Germinal center (tissue), 1 donor: ENCODE measurements around the gene MTMR1.

Source experiments
- DNase-seq: peaks from one replicate; pipeline ENCODE4 v3.0.0; 2012; ENCODE audit warnings: mixed read lengths, low spot score

Gene MTMR1

DNA sequence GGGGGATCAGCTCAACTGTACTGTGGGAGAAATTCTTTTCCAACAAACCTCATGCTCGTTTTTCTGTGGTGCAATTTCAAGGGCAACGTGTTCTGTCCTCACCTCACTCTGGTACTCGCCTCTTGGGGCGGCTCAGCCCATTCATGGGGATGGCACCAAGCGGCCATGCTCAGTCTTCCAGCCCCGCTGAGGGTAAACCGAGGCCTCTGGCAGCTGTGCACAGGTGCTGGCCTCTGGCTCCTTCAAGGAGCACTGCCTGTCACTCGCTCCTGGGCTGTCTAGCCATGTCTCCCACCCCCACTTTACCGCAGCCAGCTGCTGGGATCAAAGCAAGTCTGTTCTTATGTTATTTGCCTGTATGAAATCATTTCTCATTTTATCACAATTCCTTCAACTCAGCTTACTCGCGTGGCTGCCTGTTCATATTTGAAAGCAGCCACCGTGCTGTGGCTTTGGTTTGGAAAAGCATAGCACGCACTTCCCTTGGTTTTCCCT, 70.2 kb downstream of the MTMR1 start:
- no peak for DNase-seq

DNA sequence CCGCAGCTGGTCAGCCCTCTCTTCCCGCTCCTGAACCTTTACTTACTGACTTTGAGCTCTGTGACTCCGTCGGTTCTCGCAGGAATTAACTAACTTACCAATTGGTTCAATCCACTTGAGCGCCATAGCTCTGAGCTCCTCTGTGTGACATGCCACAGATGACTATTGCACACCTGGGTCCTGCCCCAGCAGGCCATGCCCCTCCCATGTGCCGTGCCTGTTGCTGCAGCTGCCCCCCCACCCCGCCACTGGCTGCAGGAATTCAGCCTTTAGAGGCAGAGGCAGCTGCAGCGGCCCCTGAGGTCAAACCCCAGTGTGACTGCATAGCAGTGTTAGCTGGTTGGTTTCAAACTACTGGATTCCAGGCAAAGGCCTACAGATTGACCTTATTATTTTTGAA, 70.6 kb downstream of the MTMR1 start:
- DNase-seq = no peak

DNA sequence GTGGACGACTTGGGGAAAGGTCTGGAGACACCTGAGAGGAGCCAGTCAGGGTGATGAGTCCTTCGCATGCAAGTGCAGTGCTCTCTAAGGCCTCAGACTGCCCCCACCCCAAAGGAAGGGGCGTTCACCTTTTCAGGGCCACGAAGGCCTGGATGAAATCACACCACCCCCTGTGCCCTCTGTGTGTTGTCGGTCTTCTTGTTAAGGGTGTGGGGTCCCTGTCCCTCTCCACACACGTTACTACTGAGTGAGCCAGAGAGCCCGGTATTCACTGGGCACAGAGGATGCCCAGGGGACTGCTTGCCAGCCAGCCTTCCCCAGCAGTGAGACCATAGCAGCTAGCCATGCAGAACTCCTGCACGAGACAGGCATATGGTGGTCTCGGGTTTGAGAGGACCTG, 72.0 kb downstream of the MTMR1 start:
- DNase-seq = no peak

DNA sequence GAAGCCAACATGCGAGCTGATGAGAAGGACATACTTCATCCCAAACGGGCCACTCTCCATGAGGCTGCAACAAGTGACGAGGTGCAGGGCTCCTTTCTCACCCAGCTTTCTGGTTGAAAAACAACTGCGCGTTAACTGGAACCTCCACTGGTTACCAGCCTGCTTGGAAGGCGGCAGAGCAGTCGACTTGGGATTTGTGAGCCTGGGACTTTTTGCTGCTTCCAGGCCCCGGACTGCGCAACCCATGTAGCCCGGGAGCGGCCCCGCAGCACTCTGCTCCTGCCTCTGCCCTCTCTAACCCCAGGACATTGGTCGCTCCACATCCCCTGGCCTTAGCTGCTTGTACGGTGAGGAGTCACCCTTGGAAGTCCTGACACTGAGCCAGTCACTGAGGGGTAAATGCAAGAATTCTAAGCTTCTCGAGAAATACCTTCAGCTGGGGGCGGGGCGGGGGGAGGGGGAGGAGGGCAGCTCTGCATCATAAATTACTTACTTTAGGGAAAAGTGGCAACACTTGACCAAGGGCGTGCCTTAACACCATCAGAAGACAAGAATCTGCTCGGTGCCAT, 72.7 kb downstream of the MTMR1 start:
- DNase-seq = no peak

DNA sequence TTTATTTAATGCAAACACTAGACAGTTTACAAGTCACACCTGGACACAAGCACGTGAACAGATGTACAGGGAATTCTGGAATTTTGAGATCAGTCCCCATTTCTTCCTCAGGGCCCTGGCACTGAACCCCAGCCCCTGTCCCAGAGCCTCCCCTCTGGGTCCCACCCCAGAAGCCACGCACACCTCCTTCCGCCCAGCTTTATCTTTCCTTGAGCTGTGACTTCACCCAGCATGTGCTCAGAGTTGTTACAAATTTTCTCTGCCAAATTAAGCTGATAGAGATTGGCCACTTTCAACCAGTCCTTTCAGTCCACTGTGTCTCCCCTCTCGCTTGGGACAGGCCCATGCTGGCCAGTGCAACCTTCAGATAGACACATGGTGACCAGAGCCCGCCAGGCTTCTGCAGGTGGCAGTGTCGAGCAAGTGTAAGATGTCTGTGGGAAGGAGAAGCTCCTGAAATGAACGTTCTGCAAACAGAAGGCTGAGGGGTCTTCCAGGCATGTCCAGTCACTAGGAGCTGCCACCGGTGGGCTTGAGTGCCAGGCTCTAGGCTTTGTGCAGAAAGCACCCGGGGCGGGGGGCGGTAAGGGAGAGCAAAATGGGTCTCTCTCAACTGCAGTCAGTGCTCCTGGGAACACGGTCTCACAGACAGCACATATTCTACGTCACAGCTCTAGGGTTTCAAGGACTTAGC, 73.3 kb downstream of the MTMR1 start:
- DNase-seq = no peak

DNA sequence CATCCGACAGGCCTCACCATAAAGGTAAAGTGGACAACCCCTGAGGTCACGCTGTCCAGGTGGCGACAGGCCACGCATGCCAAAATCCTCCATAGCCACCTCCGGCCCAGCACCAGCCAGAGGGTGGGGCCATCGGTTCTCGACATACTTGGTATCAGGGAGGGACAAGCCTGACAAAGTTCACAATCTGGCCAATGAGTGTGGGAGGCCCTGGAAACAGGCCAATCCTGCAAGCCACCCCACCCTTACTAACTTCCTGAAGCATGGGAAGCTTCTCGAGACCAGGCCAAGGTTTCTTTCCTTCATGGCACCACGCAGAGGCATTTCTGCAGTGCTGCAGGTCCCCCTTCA, 73.8 kb downstream of the MTMR1 start:
- DNase-seq = no peak

DNA sequence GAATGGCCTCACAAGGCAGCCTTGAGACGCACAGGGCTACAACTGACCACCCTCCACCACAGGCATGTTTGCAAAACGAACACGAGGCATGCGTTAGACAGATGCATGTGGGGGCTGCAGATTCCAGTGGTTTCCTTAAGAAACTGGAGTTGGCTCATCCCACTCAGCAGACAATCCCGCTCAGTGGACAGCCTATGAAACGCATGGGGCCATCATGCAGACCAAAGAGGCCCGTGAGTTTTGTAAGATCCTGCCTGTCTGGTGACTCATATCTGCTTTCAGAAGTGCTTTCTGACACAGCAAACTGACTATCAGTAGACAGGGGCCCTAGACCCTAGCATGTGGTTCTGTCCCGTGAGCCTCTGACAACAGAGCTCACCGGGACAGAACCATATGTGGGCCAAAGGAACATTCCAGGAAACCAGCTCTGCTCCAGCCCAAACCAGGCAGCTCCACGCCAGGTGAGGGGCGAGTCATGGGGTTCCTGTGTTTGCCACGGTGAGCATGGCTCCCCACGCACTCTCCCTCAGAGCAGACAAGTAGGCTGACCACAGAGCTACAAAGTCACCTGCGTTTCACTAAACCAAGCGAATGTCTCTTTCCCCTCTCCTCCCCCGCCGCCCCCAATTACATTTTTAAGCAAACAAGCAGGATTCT, 74.4 kb downstream of the MTMR1 start:
- no peak for DNase-seq

DNA sequence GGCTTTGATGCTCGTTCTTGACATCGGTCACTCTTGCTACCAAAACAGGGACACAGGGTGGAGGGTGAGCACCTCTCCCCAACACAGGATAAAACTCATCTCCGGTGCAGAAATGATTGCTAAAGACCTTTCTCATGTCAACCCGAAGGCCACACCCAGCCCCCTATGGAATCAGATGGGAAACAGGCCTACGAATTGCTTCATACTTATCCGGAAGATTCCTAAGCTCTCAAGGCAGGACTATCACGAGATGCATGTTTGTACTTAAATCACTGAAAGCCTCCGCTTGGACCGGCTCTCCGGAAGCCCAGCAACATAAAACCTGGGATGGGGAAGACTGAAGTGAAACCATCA, 74.9 kb downstream of the MTMR1 start:
- DNase-seq = no peak

DNA sequence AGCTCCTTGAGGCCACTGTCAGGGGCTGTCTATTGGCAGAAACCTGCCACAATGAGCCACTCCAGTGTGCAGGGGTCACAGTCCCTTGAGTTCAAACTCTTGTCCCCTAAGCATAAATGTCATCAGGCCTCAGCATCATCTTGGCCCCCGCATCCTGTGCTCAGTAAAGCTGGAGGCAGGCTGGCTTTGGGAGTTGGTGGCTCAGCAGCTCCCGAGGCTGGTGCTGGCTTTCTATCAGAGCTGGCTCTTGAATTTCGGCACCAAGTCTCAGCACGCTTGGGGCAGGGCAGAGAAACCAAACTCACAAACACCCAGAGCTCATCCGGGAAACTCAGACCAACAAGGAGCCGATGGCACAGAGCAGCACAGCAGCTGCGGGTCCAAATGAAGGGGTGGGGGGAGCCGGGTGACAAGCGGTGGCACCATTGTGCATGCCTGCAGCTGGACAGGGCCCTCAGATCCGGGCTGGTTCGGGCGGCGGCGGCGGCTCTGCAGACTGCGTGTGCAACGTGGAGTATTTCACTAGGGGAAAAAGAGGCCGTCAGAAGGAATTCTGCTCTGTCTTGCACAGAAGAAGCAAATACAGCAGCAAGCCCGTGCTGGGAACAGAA, 75.5 kb downstream of the MTMR1 start:
- DNase-seq = no peak

DNA sequence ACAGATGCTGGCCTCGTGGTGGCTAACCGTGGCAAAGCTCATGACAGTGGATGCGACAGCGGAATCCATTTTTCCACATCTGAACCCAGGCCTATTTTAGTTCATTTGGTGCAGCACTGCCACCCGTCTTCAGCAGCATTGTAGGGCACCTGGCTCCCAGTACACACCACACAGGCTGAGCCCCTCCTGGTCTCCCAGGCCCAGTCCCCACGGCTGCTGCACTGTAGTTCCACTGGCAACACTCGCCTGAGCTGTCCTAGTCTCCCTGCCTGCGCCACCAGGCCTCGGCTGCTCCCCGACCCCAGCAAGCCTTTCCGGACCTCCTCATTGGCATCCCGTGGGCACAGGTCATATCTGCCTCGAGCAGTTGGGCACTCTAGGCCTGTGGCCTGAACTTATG, 76.2 kb downstream of the MTMR1 start:
- DNase-seq = no peak

DNA sequence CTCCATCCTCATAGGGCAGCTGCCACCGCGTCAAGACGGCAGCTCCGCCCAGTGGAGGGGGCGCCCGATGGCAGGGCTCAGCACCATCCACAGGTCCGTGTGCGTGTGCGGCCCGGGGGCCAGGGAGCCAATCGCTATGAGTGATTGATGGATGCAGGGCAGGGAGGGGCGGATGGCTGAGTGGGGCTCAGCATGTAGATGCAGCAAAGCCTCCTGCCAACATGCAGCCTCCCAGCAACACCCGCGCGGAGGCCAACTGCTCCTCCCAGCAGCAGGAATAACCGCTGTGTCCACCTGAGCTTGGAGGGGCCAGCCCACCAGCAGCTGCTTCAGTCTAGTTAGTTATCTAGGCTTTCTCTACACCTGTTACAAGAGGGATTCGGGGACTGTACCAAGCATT, 77.4 kb downstream of the MTMR1 start:
- no peak for DNase-seq

DNA sequence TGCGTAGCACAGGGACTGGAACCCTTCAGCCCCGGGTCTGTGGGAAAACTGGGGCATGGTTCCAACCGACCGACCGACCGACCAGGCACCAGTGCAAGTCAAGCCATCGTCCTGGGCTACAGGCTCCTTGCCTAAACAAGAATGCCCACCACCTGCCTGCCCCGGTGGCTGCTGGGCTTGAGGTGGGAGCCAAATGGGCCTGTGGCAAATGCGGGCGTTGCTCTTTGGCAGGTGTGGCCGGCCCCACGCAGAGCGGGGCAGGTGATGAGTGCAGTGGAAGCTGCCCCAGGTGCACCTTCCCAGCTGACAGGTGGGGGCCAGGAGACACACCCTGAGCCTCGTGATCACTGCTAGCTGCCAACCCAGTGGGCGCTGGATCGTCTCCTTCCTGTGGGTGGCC, 77.9 kb downstream of the MTMR1 start:
- DNase-seq = no peak

DNA sequence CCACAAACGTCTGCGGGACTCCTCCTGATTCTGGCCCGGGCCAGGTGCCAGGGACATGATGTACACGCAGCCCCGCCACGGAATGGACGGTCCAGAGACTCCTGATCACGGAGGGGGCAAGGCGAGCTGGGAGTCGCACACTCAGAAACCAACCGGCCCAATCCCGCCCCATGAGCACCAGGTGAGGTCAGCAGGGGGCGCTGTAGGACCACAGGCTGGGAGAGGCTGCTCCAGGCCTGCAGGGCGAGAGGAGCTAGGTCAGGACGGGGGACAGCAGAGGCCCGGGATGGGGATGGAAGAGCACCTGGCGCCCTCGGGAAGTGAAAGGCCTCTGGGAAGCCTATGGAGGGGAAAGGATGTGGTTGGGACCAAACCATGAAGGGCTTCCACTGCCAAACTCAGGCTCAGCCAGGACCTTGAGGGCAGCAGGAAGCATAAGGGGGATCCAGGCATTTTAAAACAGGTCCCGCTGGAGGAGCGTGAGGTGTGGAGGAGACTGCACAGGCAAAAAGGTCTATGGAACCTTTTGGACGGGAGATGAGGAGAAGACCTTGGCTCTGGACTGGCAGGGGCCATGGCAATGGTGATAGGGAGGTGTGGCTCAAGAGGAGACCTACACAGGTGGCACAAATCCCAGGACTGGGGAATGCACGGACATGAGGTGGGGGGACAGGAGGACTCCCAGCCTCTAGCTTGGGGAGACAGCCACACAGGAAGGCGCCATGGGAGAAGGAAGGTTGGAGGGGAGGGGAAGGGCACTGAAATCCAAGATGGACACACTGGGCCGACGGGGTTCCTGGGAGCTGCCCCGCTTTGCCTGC, 79.2 kb downstream of the MTMR1 start:
- DNase-seq = peak; percentile 64

DNA sequence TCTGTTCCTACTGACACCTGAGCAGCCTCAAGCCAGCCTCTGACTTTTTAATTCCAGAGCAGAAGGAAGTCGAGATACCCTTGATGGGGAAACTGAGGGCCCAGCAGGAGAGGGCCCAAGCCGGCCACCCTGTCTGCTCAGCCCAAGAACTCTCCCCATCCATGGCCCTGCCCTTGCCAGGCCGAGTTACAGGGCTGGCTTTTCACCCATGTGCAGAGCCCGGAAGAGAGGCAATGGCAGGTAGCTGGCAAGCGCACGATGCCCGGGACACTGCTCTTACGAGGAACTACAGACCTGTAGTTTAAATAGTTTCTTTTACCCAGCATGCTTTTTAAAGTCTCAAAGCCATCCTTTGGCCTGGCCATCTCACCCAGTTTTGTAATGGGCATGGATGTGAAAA, 79.9 kb downstream of the MTMR1 start:
- DNase-seq = no peak

DNA sequence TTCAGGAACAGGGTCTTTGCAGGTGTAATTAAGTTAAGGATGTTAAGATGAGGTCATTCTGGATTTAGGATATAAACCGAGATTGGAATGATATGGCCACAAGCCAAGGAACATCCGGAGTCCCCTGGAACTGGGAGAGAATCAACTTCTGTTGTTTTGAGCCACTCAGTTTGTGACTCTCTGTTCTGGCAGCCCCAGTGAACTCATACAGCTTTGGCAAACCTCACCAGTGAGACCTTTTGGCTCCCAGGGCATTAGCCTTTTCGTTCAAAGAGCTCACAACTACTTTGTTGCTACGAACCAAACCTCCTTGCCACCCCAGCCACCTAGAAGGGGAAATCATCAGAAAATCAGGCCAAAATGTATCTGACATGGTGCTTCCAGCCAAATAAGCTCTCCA, 80.4 kb downstream of the MTMR1 start:
- no peak for DNase-seq

DNA sequence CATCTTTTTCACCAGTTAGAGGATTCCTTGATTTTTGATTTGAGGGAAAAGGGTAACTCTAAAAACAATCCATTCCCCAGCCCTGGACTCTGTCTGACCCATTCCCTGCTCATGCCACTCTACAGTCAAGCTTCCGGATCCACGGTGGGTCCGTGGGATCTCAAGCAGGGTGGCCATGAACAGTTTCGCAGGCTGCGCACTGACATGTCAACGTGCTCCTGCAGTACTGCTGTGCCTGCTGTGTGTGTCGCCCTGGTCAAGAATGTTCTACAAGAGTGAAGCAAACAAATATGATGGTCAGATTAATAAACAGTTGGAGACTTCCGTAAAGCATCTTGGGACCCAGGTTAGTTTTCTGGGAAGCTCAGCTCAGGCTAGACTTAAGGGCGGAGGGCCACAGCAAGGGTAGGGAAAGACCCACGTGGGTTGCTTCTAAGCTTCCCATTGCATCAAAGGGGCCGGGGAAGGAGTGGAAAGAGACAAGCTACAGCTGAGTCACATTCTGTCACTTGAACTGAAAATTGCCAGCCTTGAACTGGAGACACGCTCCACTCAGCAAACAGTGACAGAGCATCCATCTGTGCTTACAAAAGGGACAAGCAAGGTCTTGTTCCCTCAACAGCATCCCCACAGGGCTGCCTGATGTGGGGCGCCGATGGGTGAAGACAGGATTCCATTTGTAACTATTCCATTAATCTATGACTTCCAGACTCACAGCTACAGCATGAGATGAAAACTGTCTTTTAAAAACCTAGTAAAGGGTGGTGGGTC, 81.8 kb downstream of the MTMR1 start:
- no peak for DNase-seq

DNA sequence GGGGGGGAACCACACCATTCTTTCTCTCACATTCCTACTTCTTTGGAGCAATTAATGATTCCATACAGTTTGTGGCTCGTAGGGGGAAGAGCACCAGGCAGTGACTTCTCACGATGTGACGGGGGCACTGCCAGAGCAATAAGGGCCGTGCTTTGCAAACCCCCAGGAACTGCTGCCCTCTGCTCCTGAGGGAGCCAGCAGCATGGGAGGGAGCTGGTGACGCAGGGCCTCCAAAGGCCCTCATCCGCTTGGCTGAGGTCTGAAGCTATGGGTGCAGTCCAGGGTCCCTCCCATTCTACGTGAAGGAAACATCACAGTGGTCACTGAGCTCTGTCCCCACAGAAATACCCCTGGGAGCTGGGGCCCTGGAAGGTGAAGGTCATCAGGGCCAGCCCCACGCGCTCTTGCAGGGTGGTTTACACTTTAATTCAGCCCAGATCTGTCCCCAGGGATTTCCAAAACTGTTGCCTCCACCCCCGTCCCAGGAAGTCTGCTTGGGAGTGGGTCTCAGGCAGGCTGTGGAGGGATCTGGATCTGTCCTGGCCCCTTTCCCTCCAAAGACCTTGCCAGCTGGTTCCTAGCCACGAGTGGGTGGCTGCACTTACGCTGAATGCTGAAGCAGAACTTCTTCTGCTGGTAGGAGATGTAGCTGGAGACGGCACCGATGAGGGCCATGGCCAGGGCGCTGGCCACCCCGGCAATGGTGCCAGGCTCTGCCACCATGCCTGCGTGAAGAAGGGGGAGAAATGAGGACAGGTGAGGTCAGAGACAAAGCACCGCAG, 82.6 kb downstream of the MTMR1 start:
- no peak for DNase-seq

DNA sequence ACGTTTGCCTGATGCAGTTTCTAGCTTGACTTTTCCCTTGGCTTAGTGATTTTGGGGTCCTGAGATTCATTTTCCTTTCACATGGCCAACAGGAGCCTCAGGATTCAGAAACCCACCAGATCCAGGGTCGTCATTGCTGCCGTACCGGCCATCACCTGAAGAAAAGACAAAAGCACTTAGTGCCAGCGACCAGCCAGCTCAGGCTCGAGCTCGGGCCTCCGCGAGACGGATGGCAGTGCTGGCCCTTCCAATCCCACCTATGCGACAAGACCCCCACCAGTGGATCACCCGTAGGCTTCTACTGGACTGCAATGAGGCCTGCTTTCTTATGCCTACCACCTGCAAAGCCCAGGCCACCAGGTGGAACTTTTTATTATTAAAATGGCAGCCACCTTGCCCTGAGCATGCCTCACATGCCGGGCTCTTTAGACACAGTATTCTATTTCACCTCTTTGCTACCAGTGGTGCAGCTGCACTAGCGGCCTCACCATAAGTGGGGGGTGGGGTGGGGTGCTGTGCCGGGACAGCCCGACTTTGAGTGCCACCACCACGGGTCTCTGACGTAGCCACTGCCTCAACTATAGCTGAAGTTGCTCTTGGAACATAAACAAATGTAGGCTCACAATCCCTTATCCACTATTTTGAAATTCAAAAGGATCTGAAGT, 84.3 kb downstream of the MTMR1 start:
- no peak for DNase-seq

DNA sequence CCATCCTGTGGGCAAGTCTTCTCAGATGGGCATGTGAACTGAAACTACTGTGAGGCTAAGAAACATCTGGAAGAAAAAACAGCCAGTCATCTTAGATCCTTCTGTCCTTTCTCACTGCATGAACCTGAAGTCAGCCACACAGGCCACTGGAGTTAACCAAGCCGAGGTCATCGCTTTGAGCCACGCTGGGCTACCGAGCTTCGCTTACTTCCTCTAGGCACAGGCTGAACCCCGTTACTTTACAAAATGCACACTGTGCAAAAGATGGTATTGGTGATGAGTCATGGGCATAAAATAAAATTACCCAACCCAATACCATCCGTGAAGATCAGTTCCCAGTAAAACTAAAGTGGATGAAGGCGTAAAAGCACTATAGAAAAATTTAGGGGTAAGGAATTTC, 86.2 kb downstream of the MTMR1 start:
- no peak for DNase-seq

DNA sequence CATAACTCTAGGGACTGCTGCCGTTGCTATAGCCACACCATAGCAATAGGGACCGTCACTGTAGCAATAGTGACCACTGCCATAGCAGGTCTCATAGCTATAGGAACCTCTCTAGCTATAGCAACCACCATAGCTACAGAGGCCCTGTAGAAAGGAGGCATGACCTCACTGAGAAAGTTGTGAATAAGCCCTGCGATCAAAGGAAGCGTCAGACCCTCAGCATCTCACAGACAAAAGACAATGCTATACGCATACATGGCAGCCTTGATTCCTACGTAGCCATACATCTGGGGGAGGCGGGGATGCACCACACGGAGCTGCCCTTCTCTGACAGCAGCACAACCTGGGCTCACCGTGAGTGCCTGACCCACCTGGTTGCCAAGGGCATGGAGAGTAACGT, 88.5 kb downstream of the MTMR1 start:
- DNase-seq = no peak
